ENCODE measurements around the gene COL6A3.

Gene COL6A3

GRCh38 chr2:237293978-237294377 lies 120.0 kb downstream of the COL6A3 start:
- DNase-seq (ENCODE audit: low spot score), result no peak
- peak overlapping the region in 1 of 2 donors; percentile 27 for H3K27ac ChIP-seq
- TF ChIP-seq, protein P1, sequence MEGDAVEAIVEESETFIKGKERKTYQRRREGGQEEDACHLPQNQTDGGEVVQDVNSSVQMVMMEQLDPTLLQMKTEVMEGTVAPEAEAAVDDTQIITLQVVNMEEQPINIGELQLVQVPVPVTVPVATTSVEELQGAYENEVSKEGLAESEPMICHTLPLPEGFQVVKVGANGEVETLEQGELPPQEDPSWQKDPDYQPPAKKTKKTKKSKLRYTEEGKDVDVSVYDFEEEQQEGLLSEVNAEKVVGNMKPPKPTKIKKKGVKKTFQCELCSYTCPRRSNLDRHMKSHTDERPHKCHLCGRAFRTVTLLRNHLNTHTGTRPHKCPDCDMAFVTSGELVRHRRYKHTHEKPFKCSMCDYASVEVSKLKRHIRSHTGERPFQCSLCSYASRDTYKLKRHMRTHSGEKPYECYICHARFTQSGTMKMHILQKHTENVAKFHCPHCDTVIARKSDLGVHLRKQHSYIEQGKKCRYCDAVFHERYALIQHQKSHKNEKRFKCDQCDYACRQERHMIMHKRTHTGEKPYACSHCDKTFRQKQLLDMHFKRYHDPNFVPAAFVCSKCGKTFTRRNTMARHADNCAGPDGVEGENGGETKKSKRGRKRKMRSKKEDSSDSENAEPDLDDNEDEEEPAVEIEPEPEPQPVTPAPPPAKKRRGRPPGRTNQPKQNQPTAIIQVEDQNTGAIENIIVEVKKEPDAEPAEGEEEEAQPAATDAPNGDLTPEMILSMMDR (IDR thresholded peaks at IDR 0.05), result no peak
- no peak overlapping the region for H3K4me3 ChIP-seq

GRCh38 chr2:237291138-237291792 lies 122.7 kb downstream of the COL6A3 start:
- DNase-seq (ENCODE audit: low spot score), result peak; percentile 97
- TF ChIP-seq, protein P1 (IDR thresholded peaks at IDR 0.05), result no peak
- Histone ChIP-seq H3K4me3 (peak overlapping the region; percentile 50), H3K27ac (peak overlapping the region; percentile 83 to 91)

- TF ChIP-seq, protein P1 (IDR thresholded peaks at IDR 0.05), result no peak
- peak; percentile 92 for DNase-seq (ENCODE audit: low spot score)
- Histone ChIP-seq H3K27ac (peak overlapping the region; percentile 83 to 91), H3K4me3 (peak overlapping the region; percentile 50)
These were observed 123.7 kb downstream of the COL6A3 start for GRCh38 chr2:237290261-237290660.

DNA sequence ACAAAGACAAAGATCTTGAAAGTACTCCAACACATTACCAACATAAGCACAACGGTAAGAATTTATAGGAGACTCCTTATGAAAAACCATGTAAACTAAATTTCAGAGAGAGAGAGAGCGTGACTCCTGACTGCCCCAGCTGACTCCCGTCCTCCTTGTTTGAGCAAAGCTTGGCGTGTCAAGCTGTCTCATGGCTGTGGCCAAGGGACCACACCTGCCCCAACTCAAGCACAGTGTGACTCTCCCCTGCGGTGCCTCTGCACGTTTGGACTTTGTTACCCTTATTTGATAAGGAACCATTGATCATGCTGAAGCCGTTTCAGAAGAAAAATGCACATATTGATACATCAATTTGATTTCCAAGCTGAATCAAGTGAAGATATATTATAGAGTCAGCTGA lies 124.8 kb downstream of the COL6A3 start:
- DNase-seq (ENCODE audit: low spot score), result no peak
- H3K4me3 ChIP-seq, result no peak overlapping the region
- TF ChIP-seq, protein P1 (IDR thresholded peaks at IDR 0.05), result no peak
- no peak overlapping the region for H3K27ac ChIP-seq

DNA sequence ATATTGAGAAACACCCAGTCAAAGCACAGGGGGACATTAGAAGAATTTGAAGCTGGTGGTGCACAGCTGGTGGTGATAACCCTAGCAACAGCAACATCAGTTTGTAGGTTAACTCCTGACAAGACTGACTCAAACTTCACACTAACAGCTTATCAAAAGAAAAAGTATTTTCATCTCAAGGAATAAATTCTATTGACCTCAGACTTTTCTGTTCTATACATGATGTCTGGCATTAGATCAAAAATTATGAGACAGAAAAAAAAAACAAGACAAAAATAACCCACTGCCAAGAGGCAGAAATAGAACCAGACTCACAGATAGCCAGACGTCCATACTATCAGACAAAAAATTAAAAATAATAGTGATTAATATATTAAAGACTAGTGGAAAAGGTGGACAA lies 126.1 kb downstream of the COL6A3 start:
- H3K4me3 ChIP-seq, result no peak overlapping the region
- H3K27ac ChIP-seq, result no peak overlapping the region
- TF ChIP-seq, protein P1 (IDR thresholded peaks at IDR 0.05), result no peak
- DNase-seq (ENCODE audit: low spot score), result no peak

- TF ChIP-seq, protein P1 (IDR thresholded peaks at IDR 0.05), result no peak
- no peak overlapping the region for H3K4me3 ChIP-seq
- no peak overlapping the region for H3K27ac ChIP-seq
- DNase-seq (ENCODE audit: low spot score), result no peak
These were observed 130.6 kb downstream of the COL6A3 start for GRCh38 chr2:237283131-237283928.

All from coronary artery (tissue), 2 donors.